Measurements from ENCODE around the gene AP1B1.

GRCh38 chr22:29284196-29284595 lies 104.2 kb downstream of the AP1B1 start:
- TF ChIP-seq CTCF (IDR thresholded peaks at IDR 0.05): no peak
- TF ChIP-seq EZH2 (IDR thresholded peaks at IDR 0.05; ENCODE audit: borderline replicate concordance, insufficient read depth, low read depth, low read length, poor library complexity, severe bottlenecking): no peak

All from B cell (primary cell).